Loucy (cell line): ENCODE results near the gene SPATA31D3.

Experiments
- H2AFZ ChIP-seq: fragments of 200-600 bp; sonication (generic); 2 replicates; pipeline ENCODE4 v1.6.0; 2016; ENCODE audit warnings: antibody characterized with exemption, mild to moderate bottlenecking, low read length, moderate library complexity
- H3F3A ChIP-seq: fragments of 200-600 bp; 2 replicates; pipeline ENCODE4 v1.6.0; 2016; ENCODE audit warnings: antibody characterized with exemption, low read depth, mild to moderate bottlenecking
- H3K27me3 ChIP-seq: fragments of 200-600 bp; sonication (generic); 2 replicates; pipeline ENCODE4 v1.6.1; 2014; ENCODE audit warnings: low read length, mild to moderate bottlenecking; ENCODE audit not compliant: insufficient read depth, poor library complexity, severe bottlenecking
- H3K36me3 ChIP-seq: fragments of 200-600 bp; sonication (generic); 2 replicates; pipeline ENCODE4 v1.6.1; 2016; ENCODE audit warnings: low read length; ENCODE audit not compliant: insufficient read depth
- H3K4me1 ChIP-seq: fragments of 200-600 bp; sonication (generic); 2 replicates; pipeline ENCODE4 v1.5.1; 2014; ENCODE audit warnings: low read length, mild to moderate bottlenecking; ENCODE audit not compliant: insufficient read depth, poor library complexity, severe bottlenecking
- H3K4me2 ChIP-seq: fragments of 200-600 bp; sonication (generic); 2 replicates; pipeline ENCODE4 v1.6.0; 2014; ENCODE audit warnings: antibody characterized with exemption, low read length, low read depth, mild to moderate bottlenecking; ENCODE audit not compliant: poor library complexity, severe bottlenecking
- H3K4me3 ChIP-seq: fragments of 200-600 bp; sonication (generic); 2 replicates; pipeline ENCODE4 v1.5.1; 2014; ENCODE audit warnings: low read length, mild to moderate bottlenecking, mixed read lengths; ENCODE audit not compliant: poor library complexity, severe bottlenecking
- H3K79me2 ChIP-seq: fragments of 200-600 bp; sonication (generic); 2 replicates; pipeline ENCODE4 v1.6.1; 2014; ENCODE audit warnings: low read length; ENCODE audit not compliant: insufficient read depth
- H3K9ac ChIP-seq: fragments of 200-600 bp; sonication (generic); 2 replicates; pipeline ENCODE4 v1.6.0; 2014; ENCODE audit warnings: mild to moderate bottlenecking, low read depth, low read length, moderate library complexity; ENCODE audit not compliant: poor library complexity, severe bottlenecking
- H3K9me2 ChIP-seq: fragments of 200-600 bp; sonication (generic); replicated peaks from 2 replicates; pipeline ENCODE4 v1.6.1; 2016; ENCODE audit warnings: low read depth, low read length, mixed read lengths
- H3K9me3 ChIP-seq: fragments of 200-600 bp; sonication (generic); 2 replicates; pipeline ENCODE4 v1.6.1; 2014; ENCODE audit warnings: mild to moderate bottlenecking, antibody characterized with exemption, low read length, low read depth; ENCODE audit not compliant: insufficient read depth
- H4K20me1 ChIP-seq: fragments of 200-600 bp; sonication (generic); 2 replicates; pipeline ENCODE4 v1.6.0; 2014; ENCODE audit warnings: antibody characterized with exemption, low read length, mild to moderate bottlenecking; ENCODE audit not compliant: insufficient read depth, poor library complexity, severe bottlenecking
- CTCF ChIP-seq: fragments of 200-600 bp; sonication (generic); conservative IDR thresholded peaks from 2 replicates; pipeline ENCODE4 v1.5.1; 2014; ENCODE audit warnings: mild to moderate bottlenecking, antibody characterized with exemption, low read length
- EZH2phosphoT487 ChIP-seq: fragments of 200-600 bp; IDR thresholded peaks from 2 replicates; pipeline ENCODE4 v1.6.1; 2018; ENCODE audit warnings: antibody characterized with exemption, mild to moderate bottlenecking, moderate library complexity, borderline replicate concordance

Gene SPATA31D3

GRCh38 chr9:81971727-81972126 lies 28.4 kb downstream of the SPATA31D3 start:
- H3K79me2 ChIP-seq, result no peaks in the 10 kb centered on the region
- TF ChIP-seq EZH2phosphoT487, result no peak
- no peak for TF ChIP-seq CTCF
- no peak overlapping the region for H3K9ac ChIP-seq
- no peaks in the 10 kb centered on the region for H4K20me1 ChIP-seq
- H3K9me2 ChIP-seq, result no peaks in the 10 kb centered on the region
- no peak overlapping the region for H3K4me2 ChIP-seq
- H3K9me3 ChIP-seq, result no peaks in the 10 kb centered on the region; the same call in 1 of the 2 replicates
- no peak overlapping the region for H2AFZ ChIP-seq
- H3K27me3 ChIP-seq, result no peaks in the 10 kb centered on the region
- no peaks in the 10 kb centered on the region for H3K36me3 ChIP-seq
- H3K4me3 ChIP-seq, result no peak overlapping the region
- no peaks in the 10 kb centered on the region for H3F3A ChIP-seq
- no peaks in the 10 kb centered on the region for H3K4me1 ChIP-seq

GRCh38 chr9:81974764-81975163 lies 31.5 kb downstream of the SPATA31D3 start:
- Histone ChIP-seq H4K20me1 (no peaks in the 10 kb centered on the region), H3K9ac (no peak overlapping the region), H3K36me3 (no peaks in the 10 kb centered on the region), H3K4me2 (no peak overlapping the region), H3K4me1 (no peaks in the 10 kb centered on the region), H3F3A (no peaks in the 10 kb centered on the region), H3K9me2 (no peaks in the 10 kb centered on the region), H3K4me3 (no peak overlapping the region), H3K9me3 (no peaks in the 10 kb centered on the region; the same call in 1 of the 2 replicates), H2AFZ (no peak overlapping the region), H3K79me2 (no peaks in the 10 kb centered on the region), H3K27me3 (no peaks in the 10 kb centered on the region)
- TF ChIP-seq EZH2phosphoT487, result no peak
- no peak for TF ChIP-seq CTCF

GRCh38 chr9:81976351-81976750 lies 33.1 kb downstream of the SPATA31D3 start:
- Histone ChIP-seq H3K79me2 (no peaks in the 10 kb centered on the region), H3K9ac (no peak overlapping the region), H3K4me3 (no peak overlapping the region), H3K4me2 (no peak overlapping the region), H4K20me1 (no peaks in the 10 kb centered on the region), H3K27me3 (no peaks in the 10 kb centered on the region), H3K9me3 (no peaks in the 10 kb centered on the region; the same call in 1 of the 2 replicates), H3K9me2 (no peaks in the 10 kb centered on the region), H3K4me1 (no peaks in the 10 kb centered on the region), H3K36me3 (no peaks in the 10 kb centered on the region), H2AFZ (no peak overlapping the region), H3F3A (no peaks in the 10 kb centered on the region)
- TF ChIP-seq CTCF, result no peak
- TF ChIP-seq EZH2phosphoT487, result no peak
